ENCODE results near the gene ATP9B.

ATP9B gene

GRCh38 chr18:79056827-79057367 is 12.3 kb upstream of the ATP9B start (continued):
- TF ChIP-seq KLF10 (tag by site-specific recombination; IDR thresholded peaks at IDR 0.05) (no peak), ZNF677 (tag by site-specific recombination; IDR thresholded peaks at IDR 0.05) (no peak), HOXC10 (CRISPR knock-in tag; IDR thresholded peaks at IDR 0.05) (no peak), ZNF473 (tag by site-specific recombination; IDR thresholded peaks at IDR 0.05) (no peak), ZNF624 (tag by site-specific recombination; IDR thresholded peaks at IDR 0.05) (no peak)

- TF ChIP-seq ZBTB6 (tag by site-specific recombination; IDR thresholded peaks at IDR 0.05) (no peak), GLIS1 (tag by site-specific recombination; IDR thresholded peaks at IDR 0.05) (no peak), ZNF580 (tag by site-specific recombination; IDR thresholded peaks at IDR 0.05) (no peak), GFI1B (tag by site-specific recombination; IDR thresholded peaks at IDR 0.05) (no peak)
- no peaks in the 10 kb centered on the region for H3K36me3 ChIP-seq (ENCODE audit: control insufficient read depth in 2 of 2, insufficient read depth in 1 of 2, low read length in 2 of 2)
- no peaks in the 10 kb centered on the region for H3K4me1 ChIP-seq (ENCODE audit: control insufficient read depth, insufficient read depth, low read length)
- POLR2A ChIA-PET, result interaction anchor here (0.6 kb wide), 1 partner anchor 548 kb away, joined by 3 read pairs; no protein-coding TSS in a partner anchor
- CTCF ChIA-PET, result no interaction called here
- no peaks in the 10 kb centered on the region for H3K9me3 ChIP-seq (ENCODE audit: control insufficient read depth, insufficient read depth, low read depth, low read length)
- H3K4me3 ChIP-seq (ENCODE audit: low read depth, low read length), result no peak overlapping the region
- no peak overlapping the region for H3K27ac ChIP-seq (ENCODE audit: extremely low read depth, low read depth, low read length)
Measured at GRCh38 chr18:79058007-79058406, 11.2 kb upstream of the ATP9B start.

GRCh38 chr18:79062806-79063205 is 6.4 kb upstream of the ATP9B start:
- Histone ChIP-seq H3K36me3 (ENCODE audit: control insufficient read depth in 2 of 2, insufficient read depth in 1 of 2, low read length in 2 of 2) (no peaks in the 10 kb centered on the region), H3K27ac (ENCODE audit: extremely low read depth, low read depth, low read length) (no peak overlapping the region), H3K4me1 (ENCODE audit: control insufficient read depth, insufficient read depth, low read length) (no peaks in the 10 kb centered on the region), H3K9me3 (ENCODE audit: control insufficient read depth, insufficient read depth, low read depth, low read length) (no peaks in the 10 kb centered on the region), H3K4me3 (ENCODE audit: low read depth, low read length) (no peak overlapping the region)
- POLR2A ChIA-PET, result no interaction called here
- no peak for TF ChIP-seq ZNF560 (tag by site-specific recombination; IDR thresholded peaks at IDR 0.05; ENCODE audit: borderline replicate concordance)
- TF ChIP-seq IKZF3 (tag by site-specific recombination; IDR thresholded peaks at IDR 0.05), result no peak
- TF ChIP-seq ZNF404 (tag by site-specific recombination; IDR thresholded peaks at IDR 0.05), result no peak
- no peak for TF ChIP-seq BCL11B (tag by site-specific recombination; IDR thresholded peaks at IDR 0.05; ENCODE audit: low read depth)
- TF ChIP-seq ZNF571 (tag by site-specific recombination; IDR thresholded peaks at IDR 0.05), result no peak
- TF ChIP-seq KLF16 (tag by site-specific recombination; IDR thresholded peaks at IDR 0.05), result no peak
- no peak for TF ChIP-seq ZNF561 (tag by site-specific recombination; IDR thresholded peaks at IDR 0.05; ENCODE audit: borderline replicate concordance)
- no peak for TF ChIP-seq ZNF518A (tag by site-specific recombination; conservative IDR thresholded peaks at IDR 0.05; ENCODE audit: low read depth)
- no peak for TF ChIP-seq EGR2 (tag by site-specific recombination; IDR thresholded peaks at IDR 0.05; ENCODE audit: low read depth)
- no peak for TF ChIP-seq ZNF221 (tag by site-specific recombination; IDR thresholded peaks at IDR 0.05; ENCODE audit: borderline replicate concordance)
- no peak for TF ChIP-seq SETDB1 (IDR thresholded peaks at IDR 0.05; ENCODE audit: insufficient read length, low read length)
- no peak for TF ChIP-seq ZNF23 (tag by site-specific recombination; IDR thresholded peaks at IDR 0.05; ENCODE audit: borderline replicate concordance)
- CTCF ChIA-PET, result no interaction called here

All from HEK293 (cell line).